HCT116 (cell line): ENCODE measurements around the gene AP5S1.
"Not testable (repeated sequence)": the region's sequence is repeated elsewhere in the genome, so short reads cannot be mapped to it uniquely, and the experiment has no call there.

Experiments used
- CEBPB ChIP-seq: IDR thresholded peaks from 2 replicates; pipeline ENCODE4 v1.6.1; 2012; ENCODE audit warnings: low read depth
- CTCF ChIP-seq, 3 experiments: fragments of 200-600 bp in 1 of 3; sonication (generic) in 1 of 3; IDR thresholded peaks in 2 of 3; conservative IDR thresholded peaks in 1 of 3; 2 replicates each; pipeline ENCODE4 v1.5.1; 2012 to 2017; ENCODE audit warnings: low read depth in 2 of 3, low read length in 2 of 3, antibody characterized with exemption in 1 of 3, borderline replicate concordance in 1 of 3, control low read depth in 1 of 3, mild to moderate bottlenecking in 1 of 3, mixed read lengths in 1 of 3, mixed run types in 1 of 3, moderate library complexity in 1 of 3; ENCODE audit not compliant: insufficient read depth in 1 of 3

- TF ChIP-seq CTCF (IDR thresholded peaks at IDR 0.05 in 2 of 3, conservative IDR thresholded peaks at IDR 0.05 in 1 of 3; ENCODE audit: borderline replicate concordance in 1 of 3, insufficient read depth in 1 of 3, low read depth in 2 of 3, low read length in 2 of 3); CEBPB: not testable (repeated sequence)
Observed at GRCh38 chr20:3789201-3789600, 31.1 kb upstream of the AP5S1 start.
